ENCODE data around the gene KCNH4.
"Not testable (repeated sequence)": the region's sequence is repeated elsewhere in the genome, so short reads cannot be mapped to it uniquely, and the experiment has no call there.

Gene KCNH4

DNA sequence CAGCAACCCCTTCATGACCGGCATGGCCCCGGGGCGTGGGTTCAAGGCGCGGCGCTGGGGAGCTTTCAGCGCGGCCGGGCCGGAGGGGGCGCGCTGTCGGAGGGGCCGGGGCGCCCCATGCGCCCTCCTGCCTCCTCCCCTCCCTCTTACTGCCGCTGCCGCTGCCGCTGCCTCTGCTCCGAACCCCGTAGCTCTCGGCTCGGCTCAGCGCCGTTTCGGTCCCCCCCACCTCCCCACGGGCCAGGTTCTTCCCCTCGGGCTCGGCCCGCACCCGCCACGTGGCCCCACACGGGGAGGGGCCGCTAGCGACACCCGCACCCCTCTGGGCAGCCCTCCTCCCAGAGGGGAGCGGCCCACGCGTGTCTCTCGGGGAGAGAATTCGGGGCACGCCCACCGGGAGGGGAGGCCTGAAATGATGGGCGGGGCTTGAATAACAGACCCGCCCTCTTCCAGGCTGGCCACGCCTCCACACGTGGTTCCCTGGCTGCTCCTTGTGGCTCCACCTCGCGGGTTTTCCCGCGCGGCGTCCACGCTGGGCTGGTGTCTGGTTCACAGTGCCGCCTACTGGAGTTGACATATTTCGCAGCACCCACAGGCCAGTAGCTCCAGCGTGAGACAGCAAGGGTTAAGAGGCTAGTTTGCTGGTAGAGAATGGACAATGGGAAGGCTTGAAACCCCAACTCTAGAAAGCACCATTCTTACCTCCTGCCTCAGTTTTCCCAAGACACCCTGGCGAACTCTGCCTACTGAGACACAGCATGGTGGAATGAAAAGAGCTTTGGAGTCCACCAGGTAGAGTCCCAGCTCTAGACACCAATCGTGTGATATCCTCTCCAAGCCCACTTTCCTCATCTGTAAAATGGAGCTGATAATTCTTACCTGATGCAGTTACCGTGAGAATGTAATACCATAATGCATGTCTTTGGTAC, at the start of gene KCNH4:
KCNH4 (minus strand) TSS at position 221 of the 929 bp plus-strand sequence; CDS start at position 24, 197 bp downstream.
- peak; percentile 72 to 92 (median 81) for DNase-seq (ENCODE audit: low read depth in 2 of 3, low spot score in 2 of 3)

GRCh38 chr17:42230225-42230624, 49.3 kb upstream of the KCNH4 start:
- DNase-seq (ENCODE audit: low read depth in 2 of 3, low spot score in 2 of 3) = no peak

GRCh38 chr17:42227849-42228700, 47.1 kb upstream of the KCNH4 start:
- DNase-seq (ENCODE audit: low read depth in 2 of 3, low spot score in 2 of 3) = no peak

DNA sequence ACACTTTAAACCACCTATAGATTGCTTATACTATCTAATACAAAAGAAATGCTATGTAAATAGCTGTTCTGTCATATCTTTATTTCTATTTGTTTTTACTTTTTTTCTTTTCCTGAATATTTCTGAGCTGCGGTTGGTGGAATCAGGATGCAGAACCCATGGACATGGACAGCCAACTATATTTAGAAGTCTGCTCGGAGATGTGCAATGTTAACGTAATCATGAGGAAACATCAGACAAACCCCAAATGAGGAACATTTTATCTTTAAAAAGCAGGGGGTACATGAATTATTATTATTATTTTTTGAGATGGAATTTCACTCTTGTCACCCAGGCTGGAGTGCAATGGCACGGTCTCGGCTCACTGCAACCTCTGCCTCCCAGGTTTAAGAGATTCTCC, 44.7 kb upstream of the KCNH4 start:
- no peak for DNase-seq (ENCODE audit: low read depth in 2 of 3, low spot score in 2 of 3)

DNA sequence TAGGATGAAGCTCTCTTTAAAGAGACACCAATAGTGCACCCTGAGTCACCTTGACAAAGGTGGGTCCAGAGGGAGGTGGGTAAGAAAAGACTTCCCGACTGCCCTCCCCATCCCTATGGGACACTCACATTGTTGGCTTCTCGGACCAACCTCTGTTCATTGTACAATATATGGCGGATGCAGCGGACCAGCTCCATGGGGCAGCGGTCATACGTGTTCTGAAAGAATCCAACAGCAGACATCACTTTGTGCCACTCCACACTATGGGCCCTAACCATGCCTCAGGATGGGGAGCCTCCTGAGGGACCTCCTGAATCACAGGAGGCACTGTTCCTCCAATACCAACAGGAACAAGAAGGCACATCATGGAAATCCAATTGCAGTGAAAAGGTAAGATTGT, 43.7 kb upstream of the KCNH4 start:
- no peak for DNase-seq (ENCODE audit: low read depth in 2 of 3, low spot score in 2 of 3)

DNA sequence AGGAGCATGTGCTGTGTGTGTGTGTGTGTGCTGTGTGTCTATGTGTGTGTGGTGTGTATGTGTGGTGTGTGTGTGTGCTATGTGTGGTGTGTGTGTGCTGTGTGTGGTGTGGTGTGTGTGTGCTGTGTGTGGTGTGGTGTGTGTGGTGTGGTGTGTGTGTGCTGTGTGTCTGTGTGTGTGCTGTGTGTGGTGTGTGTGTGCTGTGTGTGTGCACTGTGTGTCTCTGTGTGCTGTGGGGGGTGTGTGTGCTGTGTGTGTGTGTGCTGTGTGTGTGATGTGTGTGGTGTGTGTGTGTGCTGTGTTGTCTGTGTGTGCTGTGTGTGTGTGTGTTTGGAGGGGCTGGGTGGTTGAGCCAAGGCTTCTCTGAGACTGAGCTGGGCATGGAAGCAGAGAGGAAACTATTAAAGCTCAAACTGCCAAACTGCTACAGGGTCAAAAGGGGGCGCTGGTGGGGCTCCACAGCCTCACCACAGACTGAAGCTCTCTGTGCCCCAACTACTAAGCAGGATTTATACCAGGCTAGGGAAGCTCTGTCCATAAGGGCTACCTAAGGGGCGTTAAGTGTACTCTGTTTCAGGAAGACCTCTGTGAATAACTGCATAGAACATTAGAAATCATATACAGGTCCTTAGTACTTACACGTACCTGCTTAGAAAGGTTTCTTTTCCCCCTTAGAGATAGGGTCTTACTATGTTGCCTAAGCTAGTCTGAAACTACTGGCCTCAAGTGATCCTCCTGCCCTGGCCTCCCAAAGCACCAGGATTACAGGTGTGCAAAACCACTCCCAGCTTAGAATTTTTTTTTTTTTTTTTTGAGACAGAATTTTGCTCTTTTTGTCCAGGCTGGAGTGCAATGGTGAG, 41.2 kb upstream of the KCNH4 start:
- peak; percentile 13 to 31 (median 16) for DNase-seq (ENCODE audit: low read depth in 2 of 3, low spot score in 2 of 3)

DNA sequence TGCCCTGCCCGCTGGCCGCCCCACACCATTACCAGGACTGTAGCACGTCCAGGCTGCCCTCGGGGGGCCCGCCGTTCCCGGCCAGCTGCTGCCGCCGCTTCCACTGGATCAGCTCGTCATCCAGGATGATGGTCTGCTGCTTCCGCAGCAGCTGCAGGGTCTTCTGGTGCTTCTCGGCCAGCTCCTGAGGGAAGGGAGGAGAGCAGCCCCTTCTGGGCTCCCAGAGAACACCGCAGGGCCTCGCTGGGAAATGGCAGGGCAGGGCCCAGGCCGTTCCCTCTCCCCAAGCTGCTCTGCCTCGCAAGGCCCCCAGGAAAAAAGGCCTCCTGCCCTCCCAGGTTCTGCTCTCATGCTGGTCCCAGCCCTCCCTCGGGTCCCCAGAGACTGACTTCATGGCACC, 38.3 kb upstream of the KCNH4 start:
- not testable (repeated sequence) for DNase-seq (ENCODE audit: low read depth in 2 of 3, low spot score in 2 of 3)

GRCh38 chr17:42214156-42214555, 33.2 kb upstream of the KCNH4 start:
- no peak for DNase-seq (ENCODE audit: low read depth in 2 of 3, low spot score in 2 of 3)

- no peak for DNase-seq (ENCODE audit: low read depth in 2 of 3, low spot score in 2 of 3)
Observed at GRCh38 chr17:42212382-42212781, 31.4 kb upstream of the KCNH4 start.

- not testable (repeated sequence) for DNase-seq (ENCODE audit: low read depth in 2 of 3, low spot score in 2 of 3)
Observed at GRCh38 chr17:42211921-42212341, 31.0 kb upstream of the KCNH4 start.

- no peak for DNase-seq (ENCODE audit: low read depth in 2 of 3, low spot score in 2 of 3)
Observed at GRCh38 chr17:42210046-42210445, 29.1 kb upstream of the KCNH4 start.

DNA sequence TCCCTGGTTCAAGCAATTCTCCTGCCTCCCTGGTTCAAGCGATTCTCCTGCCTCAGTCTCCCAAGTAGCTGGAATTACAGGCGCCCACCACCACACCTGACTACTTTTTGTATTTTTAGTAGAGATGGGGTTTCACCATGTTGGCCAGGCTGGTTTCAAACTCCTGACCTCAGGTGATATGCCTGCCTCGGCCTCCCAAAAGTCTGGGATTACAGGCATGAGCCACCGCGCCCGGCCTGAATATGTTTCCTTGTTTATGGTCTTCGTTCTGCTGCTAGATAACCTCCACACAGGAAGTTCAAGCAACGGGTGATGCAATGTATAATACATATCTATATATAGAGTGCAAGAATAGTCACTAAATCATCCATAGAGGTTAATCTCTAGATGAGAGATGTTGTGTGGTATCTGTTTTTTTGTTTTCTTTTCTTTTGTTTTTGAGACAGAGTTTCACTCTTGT, 25.2 kb upstream of the KCNH4 start:
- DNase-seq (ENCODE audit: low read depth in 2 of 3, low spot score in 2 of 3) = not testable (repeated sequence)

DNA sequence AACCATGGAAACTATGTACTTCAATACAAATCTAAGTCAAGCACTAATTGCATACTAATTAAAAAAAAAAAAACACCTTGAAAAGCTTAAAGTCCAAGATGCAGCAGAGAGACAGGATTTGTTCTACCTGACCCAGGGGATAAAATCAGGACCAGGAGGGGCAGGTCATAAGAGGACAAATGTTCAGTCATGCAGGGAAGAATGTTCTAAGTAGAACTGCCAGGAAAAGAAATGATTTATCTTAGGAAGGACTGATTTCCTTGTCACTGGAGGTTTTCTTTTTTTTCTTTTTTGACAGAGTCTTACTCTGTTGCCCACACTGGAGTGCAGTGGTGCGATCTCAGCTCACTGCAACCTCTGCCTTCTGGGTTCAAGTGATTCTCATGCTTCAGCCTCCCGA, 22.4 kb upstream of the KCNH4 start:
- DNase-seq (ENCODE audit: low read depth in 2 of 3, low spot score in 2 of 3) = no peak

DNA sequence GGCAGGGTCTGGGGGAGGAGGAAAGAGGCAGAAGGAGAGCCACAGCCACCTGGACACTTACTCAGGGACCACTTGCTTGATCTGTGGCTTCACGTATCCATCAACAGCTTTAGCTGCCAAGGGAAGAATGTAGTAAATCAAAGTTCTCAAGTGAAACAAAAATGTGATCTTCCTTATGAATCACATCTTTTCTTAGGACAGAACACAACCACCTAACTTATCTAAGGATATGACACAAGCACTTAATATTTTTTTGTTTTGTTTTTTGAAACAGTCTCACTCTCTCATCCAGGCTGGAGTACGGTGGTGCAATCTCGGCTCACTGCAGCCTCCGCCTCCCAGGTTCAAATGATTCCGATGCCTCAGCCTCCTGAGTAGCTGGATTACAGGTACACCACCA, 21.8 kb upstream of the KCNH4 start:
- DNase-seq (ENCODE audit: low read depth in 2 of 3, low spot score in 2 of 3) = no peak

- no peak for DNase-seq (ENCODE audit: low read depth in 2 of 3, low spot score in 2 of 3)
Observed at GRCh38 chr17:42202159-42202558, 21.2 kb upstream of the KCNH4 start.

DNA sequence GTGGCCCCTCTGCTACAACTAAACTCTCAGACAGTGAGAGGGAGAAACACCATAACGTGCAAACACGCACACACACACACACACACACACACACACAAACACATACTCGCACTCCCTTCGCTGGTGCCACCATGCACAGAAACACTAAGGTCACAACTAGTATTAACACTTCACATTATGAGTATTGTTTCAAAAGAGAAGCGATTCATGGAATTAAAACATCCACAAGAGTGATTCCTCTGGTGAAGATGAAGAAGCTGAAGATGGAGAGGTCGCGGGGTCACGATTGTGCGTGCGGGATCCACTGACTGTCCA, 20.5 kb upstream of the KCNH4 start:
- no peak for DNase-seq (ENCODE audit: low read depth in 2 of 3, low spot score in 2 of 3)

DNA sequence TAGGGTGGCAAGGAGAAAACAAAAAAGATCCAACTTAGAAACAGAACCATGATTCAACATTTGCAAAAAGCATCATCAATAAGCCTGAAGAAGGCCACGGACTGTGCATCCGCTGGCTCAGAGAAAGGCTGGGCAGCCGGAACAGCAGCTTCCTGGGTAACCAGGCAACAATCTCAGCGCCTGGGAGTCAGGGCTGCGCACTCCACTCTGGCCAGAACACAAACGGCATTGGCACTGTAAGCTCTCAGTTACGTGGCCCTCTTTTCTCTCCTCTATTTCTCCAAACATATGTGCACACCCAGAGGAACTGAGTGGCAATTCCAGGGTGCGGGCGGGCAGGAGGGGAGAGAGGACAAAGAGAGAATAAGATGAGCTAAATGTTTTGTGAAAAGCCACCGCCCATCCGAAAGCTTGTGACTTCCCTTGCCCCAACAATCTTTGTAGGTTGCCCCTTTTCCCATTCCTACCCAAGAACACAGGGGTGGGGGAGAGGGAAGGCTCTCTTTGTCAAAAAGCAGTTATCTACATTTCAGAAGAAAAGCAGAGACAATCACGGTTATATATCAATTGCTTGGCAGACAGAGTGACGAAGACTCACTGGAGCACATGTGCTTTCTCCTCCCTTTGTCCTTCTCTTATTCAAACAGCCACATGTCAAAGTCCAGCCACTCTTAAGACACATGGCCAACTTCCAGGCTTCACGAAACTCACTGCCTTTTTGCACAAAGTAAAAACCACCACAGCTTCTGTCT, 19.9 kb upstream of the KCNH4 start:
- DNase-seq (ENCODE audit: low read depth in 2 of 3, low spot score in 2 of 3) = no peak

DNA sequence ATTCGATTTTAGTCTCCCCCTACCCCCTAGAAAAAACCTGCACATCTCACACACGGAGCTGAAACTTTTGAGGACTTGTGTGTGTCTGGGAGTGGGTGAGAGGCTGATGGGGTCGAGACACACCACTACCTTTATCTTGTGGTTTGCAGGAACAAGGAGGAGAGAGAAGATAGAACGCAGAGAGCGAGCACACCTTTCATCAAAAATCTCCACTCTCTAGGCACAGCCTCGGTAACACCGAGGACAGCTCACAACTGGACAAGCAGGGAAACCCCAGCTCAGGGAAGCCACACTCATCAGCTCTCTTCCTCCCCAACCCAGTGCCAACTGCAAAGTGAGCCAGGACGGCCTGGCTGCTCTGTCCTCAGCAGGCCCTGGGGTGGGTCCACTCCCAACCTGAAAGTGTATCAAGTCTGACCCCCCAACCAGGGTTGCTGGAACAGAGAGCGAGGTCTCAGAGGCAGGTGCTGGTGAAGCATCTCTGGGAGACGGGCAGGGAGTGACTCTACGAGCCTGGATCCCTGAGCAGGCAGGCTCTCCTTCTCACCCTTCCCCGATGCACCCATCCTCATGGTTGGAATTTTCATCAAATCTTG, 18.6 kb upstream of the KCNH4 start:
- no peak for DNase-seq (ENCODE audit: low read depth in 2 of 3, low spot score in 2 of 3)

- DNase-seq (ENCODE audit: low read depth in 2 of 3, low spot score in 2 of 3) = no peak
Observed at GRCh38 chr17:42198897-42199296, 18.0 kb upstream of the KCNH4 start.

- no peak for DNase-seq (ENCODE audit: low read depth in 2 of 3, low spot score in 2 of 3)
Observed at GRCh38 chr17:42197564-42198156, 16.7 kb upstream of the KCNH4 start.
